ENCODE data around the gene KBTBD2.

The KBTBD2 gene

GRCh38 chr7:32891043-32891799 lies at the start of gene KBTBD2:
KBTBD2 (minus strand) TSS chr7:32891760; CDS start chr7:32879604, 12,156 bp downstream.
- TF ChIP-seq ZFX (IDR thresholded peaks at IDR 0.05; ENCODE audit: borderline replicate concordance), result no peak
- peak; percentile 22; the same call in 1 of the 2 replicates for TF ChIP-seq CTCF (IDR thresholded peaks at IDR 0.05)
- peak within 1 kb of the TSS; percentile 98 for H3K27ac ChIP-seq

GRCh38 chr7:32941181-32941580 lies 49.6 kb upstream of the KBTBD2 start:
- H3K27ac ChIP-seq, result no peak overlapping the region
- TF ChIP-seq ZFX (IDR thresholded peaks at IDR 0.05; ENCODE audit: borderline replicate concordance) (no peak), CTCF (IDR thresholded peaks at IDR 0.05) (no peak)

- TF ChIP-seq CTCF (IDR thresholded peaks at IDR 0.05) (no peak), ZFX (IDR thresholded peaks at IDR 0.05; ENCODE audit: borderline replicate concordance) (no peak)
- H3K27ac ChIP-seq, result no peak overlapping the region
Observed at GRCh38 chr7:32937344-32938174, 46.0 kb upstream of the KBTBD2 start.

- TF ChIP-seq CTCF (IDR thresholded peaks at IDR 0.05), result no peak
- TF ChIP-seq ZFX (IDR thresholded peaks at IDR 0.05; ENCODE audit: borderline replicate concordance), result no peak
- no peak overlapping the region for H3K27ac ChIP-seq
Observed at GRCh38 chr7:32936689-32937088, 45.1 kb upstream of the KBTBD2 start.

GRCh38 chr7:32935558-32935957 lies 44.0 kb upstream of the KBTBD2 start:
- TF ChIP-seq CTCF (IDR thresholded peaks at IDR 0.05) (no peak), ZFX (IDR thresholded peaks at IDR 0.05; ENCODE audit: borderline replicate concordance) (no peak)
- no peak overlapping the region for H3K27ac ChIP-seq

GRCh38 chr7:32930378-32930777 lies 38.8 kb upstream of the KBTBD2 start:
- no peak overlapping the region for H3K27ac ChIP-seq
- no peak for TF ChIP-seq ZFX (IDR thresholded peaks at IDR 0.05; ENCODE audit: borderline replicate concordance)
- no peak for TF ChIP-seq CTCF (IDR thresholded peaks at IDR 0.05)
